A673 (cell line): ENCODE data around the gene CIAPIN1.

Experiments
- EZH2 ChIP-seq: fragments of 200-600 bp; sonication (generic); IDR thresholded peaks from 2 replicates; pipeline ENCODE4 v1.6.1; 2017; ENCODE audit warnings: borderline replicate concordance, low read depth, mild to moderate bottlenecking, mixed read lengths, antibody characterized with exemption, low read length; ENCODE audit not compliant: poor library complexity, severe bottlenecking
- TF ChIP-seq, protein P1 (sequence below): fragments of 300-800, 200-600 bp; sonication (generic); conservative IDR thresholded peaks from 2 replicates; pipeline ENCODE4 v1.5.1; 2017; ENCODE audit warnings: low read depth, mild to moderate bottlenecking, antibody characterized with exemption, low read length, moderate library complexity, mixed read lengths

DNA sequence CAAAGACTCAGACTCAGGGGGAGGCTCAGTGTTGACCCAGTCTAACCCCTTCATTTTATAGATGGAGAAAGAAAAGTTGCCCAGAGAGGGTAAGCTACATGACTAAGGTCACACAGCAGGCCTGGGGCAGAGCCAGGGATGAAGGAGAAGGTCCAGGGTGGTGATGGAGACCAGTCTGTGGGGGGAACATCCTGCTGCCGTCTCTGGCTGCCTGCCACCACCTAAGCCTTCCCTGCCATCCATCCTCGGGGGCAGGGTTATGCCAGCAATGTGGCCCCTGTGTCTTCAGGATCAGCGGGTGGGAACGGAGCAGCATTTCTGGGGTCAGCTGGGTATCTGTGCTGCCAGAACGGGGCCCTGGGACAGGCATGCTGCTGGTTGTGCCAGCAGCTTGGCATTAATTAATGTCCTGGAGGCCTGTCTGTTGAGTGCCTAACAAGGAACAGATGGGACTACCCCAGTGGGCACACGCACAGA lies 33.6 kb upstream of the CIAPIN1 start:
- TF ChIP-seq, protein P1, sequence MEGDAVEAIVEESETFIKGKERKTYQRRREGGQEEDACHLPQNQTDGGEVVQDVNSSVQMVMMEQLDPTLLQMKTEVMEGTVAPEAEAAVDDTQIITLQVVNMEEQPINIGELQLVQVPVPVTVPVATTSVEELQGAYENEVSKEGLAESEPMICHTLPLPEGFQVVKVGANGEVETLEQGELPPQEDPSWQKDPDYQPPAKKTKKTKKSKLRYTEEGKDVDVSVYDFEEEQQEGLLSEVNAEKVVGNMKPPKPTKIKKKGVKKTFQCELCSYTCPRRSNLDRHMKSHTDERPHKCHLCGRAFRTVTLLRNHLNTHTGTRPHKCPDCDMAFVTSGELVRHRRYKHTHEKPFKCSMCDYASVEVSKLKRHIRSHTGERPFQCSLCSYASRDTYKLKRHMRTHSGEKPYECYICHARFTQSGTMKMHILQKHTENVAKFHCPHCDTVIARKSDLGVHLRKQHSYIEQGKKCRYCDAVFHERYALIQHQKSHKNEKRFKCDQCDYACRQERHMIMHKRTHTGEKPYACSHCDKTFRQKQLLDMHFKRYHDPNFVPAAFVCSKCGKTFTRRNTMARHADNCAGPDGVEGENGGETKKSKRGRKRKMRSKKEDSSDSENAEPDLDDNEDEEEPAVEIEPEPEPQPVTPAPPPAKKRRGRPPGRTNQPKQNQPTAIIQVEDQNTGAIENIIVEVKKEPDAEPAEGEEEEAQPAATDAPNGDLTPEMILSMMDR: no peak
- no peak for TF ChIP-seq EZH2
